Right lobe of liver (tissue), 4 donors: ENCODE results near the gene AP3S2.

Source experiments
- POLR2A ChIP-seq: fragments of 450-650 bp; IDR thresholded peaks from one replicate; pipeline ENCODE4 v1.6.1; 2017; ENCODE audit warnings: antibody characterized with exemption, mild to moderate bottlenecking
- TF ChIP-seq, protein P1 (sequence below), 4 donors: fragments of 200-600 bp in 3 of 4; fragments of 450-650 bp in 1 of 4; IDR thresholded peaks; one replicate each; pipeline versions ENCODE4 v1.5.1 to v1.8.0; 2016 to 2022; ENCODE audit warnings: antibody characterized with exemption in 4 of 4, mild to moderate bottlenecking in 2 of 4
- donor health status: DM: no; HTN: no; CAD: no.
- donor health status: DM: no; HTN: no; CAD: no.
- donor health status: DM: no; HTN: yes; CAD: no.

DNA sequence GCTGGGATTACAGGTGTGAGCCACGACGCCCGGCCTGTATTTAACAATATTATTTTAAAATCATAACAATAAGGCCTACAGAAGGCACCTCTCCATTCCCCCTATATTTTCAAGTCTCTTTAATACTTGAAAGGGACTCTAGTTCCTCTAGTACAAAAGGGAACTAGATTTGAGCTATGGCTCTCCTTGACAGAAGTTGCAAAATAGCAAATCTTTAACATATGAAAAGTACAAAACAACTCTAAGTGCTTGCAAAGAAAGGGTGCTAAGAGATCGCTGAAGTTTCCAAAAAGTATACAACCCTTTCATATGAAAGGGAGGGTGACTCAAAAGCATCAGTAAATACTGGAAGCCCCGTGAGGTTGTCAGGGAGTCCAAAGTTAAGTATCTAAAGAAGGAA lies 23.8 kb downstream of the AP3S2 start:
- TF ChIP-seq, protein P1, sequence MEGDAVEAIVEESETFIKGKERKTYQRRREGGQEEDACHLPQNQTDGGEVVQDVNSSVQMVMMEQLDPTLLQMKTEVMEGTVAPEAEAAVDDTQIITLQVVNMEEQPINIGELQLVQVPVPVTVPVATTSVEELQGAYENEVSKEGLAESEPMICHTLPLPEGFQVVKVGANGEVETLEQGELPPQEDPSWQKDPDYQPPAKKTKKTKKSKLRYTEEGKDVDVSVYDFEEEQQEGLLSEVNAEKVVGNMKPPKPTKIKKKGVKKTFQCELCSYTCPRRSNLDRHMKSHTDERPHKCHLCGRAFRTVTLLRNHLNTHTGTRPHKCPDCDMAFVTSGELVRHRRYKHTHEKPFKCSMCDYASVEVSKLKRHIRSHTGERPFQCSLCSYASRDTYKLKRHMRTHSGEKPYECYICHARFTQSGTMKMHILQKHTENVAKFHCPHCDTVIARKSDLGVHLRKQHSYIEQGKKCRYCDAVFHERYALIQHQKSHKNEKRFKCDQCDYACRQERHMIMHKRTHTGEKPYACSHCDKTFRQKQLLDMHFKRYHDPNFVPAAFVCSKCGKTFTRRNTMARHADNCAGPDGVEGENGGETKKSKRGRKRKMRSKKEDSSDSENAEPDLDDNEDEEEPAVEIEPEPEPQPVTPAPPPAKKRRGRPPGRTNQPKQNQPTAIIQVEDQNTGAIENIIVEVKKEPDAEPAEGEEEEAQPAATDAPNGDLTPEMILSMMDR (IDR thresholded peaks at IDR 0.05): no peak
- no peak for TF ChIP-seq POLR2A
